Neural cell (in vitro differentiated cells): Measurements from ENCODE around the gene RTP2. TPM values are rescaled to one million over a fixed set of nuclear protein-coding genes. Genes with fewer than 3 reads are reported as not detected.

ENCODE experiments used
- H2AFZ ChIP-seq: fragments of 200-600, 300-800 bp; sonication (generic), shearing (Covaris generic); 2 replicates; pipeline ENCODE4 v1.6.0; 2014; ENCODE audit warnings: low read depth, mild to moderate bottlenecking, antibody characterized with exemption, low read length, moderate library complexity
- H3F3A ChIP-seq: fragments of 200-600 bp; shearing (Covaris generic); 2 replicates; pipeline ENCODE4 v1.6.1; 2016; ENCODE audit warnings: mild to moderate bottlenecking, moderate library complexity, mixed read lengths, antibody characterized with exemption, low read length; ENCODE audit not compliant: insufficient read depth, poor library complexity, severe bottlenecking
- H3K27ac ChIP-seq: fragments of 200-600, 300-800 bp; sonication (generic), shearing (Covaris generic); 2 replicates; pipeline ENCODE4 v1.5.1; 2014; ENCODE audit warnings: mild to moderate bottlenecking, low read length, moderate library complexity
- H3K27me3 ChIP-seq: fragments of 300-800, 200-600 bp; sonication (generic), shearing (Covaris generic); 2 replicates; pipeline ENCODE4 v1.6.0; 2014; ENCODE audit warnings: mild to moderate bottlenecking, low read depth, low read length, moderate library complexity; ENCODE audit not compliant: insufficient read depth
- H3K36me3 ChIP-seq: fragments of 300-800, 200-600 bp; sonication (generic), shearing (Covaris generic); 2 replicates; pipeline ENCODE4 v1.5.1; 2014; ENCODE audit warnings: mild to moderate bottlenecking, antibody characterized with exemption, low read length, moderate library complexity; ENCODE audit not compliant: insufficient read depth
- H3K4me2 ChIP-seq: fragments of 300-800, 200-600 bp; sonication (generic), shearing (Covaris generic); 2 replicates; pipeline ENCODE4 v1.6.0; 2014; ENCODE audit warnings: mild to moderate bottlenecking, low read length
- H3K4me3 ChIP-seq: fragments of 300-800, 200-600 bp; sonication (generic), shearing (Covaris generic); 2 replicates; pipeline ENCODE4 v1.5.1; 2014; ENCODE audit warnings: mild to moderate bottlenecking, low read length, moderate library complexity
- H3K79me2 ChIP-seq: fragments of 200-600 bp; shearing (Covaris generic); replicated peaks from 2 replicates; pipeline ENCODE4 v1.6.0; 2014; ENCODE audit warnings: mild to moderate bottlenecking, low read length, moderate library complexity; ENCODE audit not compliant: insufficient read depth
- H3K9ac ChIP-seq: fragments of 300-800, 200-600 bp; sonication (generic), shearing (Covaris generic); 2 replicates; pipeline ENCODE4 v1.6.1; 2016; ENCODE audit warnings: mild to moderate bottlenecking, low read length, mixed read lengths
- H3K9me2 ChIP-seq: fragments of 200-600 bp; shearing (Covaris generic); 2 replicates; pipeline ENCODE4 v1.6.1; 2016; ENCODE audit warnings: mild to moderate bottlenecking, low read length, mixed read lengths; ENCODE audit not compliant: insufficient read depth
- H3K9me3 ChIP-seq: fragments of 200-600, 300-800 bp; sonication (generic), shearing (Covaris generic); 2 replicates; pipeline ENCODE4 v1.6.1; 2016; ENCODE audit warnings: mild to moderate bottlenecking, mixed run types, low read length, moderate library complexity, mixed read lengths
- H4K20me1 ChIP-seq: fragments of 200-600 bp; shearing (Covaris generic); 2 replicates; pipeline ENCODE4 v1.6.1; 2016; ENCODE audit warnings: mild to moderate bottlenecking, mixed run types; ENCODE audit not compliant: insufficient read depth
- EP300 ChIP-seq: fragments of 450-650 bp; conservative IDR thresholded peaks from 2 replicates; pipeline ENCODE4 v1.6.1; 2014; ENCODE audit warnings: antibody characterized with exemption, mild to moderate bottlenecking, moderate library complexity; ENCODE audit not compliant: poor library complexity, severe bottlenecking
- EZH2 ChIP-seq: fragments of 200-600, 300-800 bp; shearing (Covaris generic), sonication (generic); IDR thresholded peaks from 2 replicates; pipeline ENCODE4 v1.6.1; 2014; ENCODE audit warnings: antibody characterized with exemption, low read length, borderline replicate concordance, mild to moderate bottlenecking; ENCODE audit not compliant: insufficient read depth, poor library complexity, severe bottlenecking
- MXI1 ChIP-seq: fragments of 450-650 bp; conservative IDR thresholded peaks from 2 replicates; pipeline ENCODE4 v1.6.1; 2014; ENCODE audit warnings: antibody characterized with exemption, mild to moderate bottlenecking; ENCODE audit not compliant: poor library complexity, severe bottlenecking
- POLR2AphosphoS5 ChIP-seq: IDR thresholded peaks from 2 replicates; pipeline ENCODE4 v1.6.1; 2012
- RAD21 ChIP-seq: fragments of 450-650 bp; conservative IDR thresholded peaks from 2 replicates; pipeline ENCODE4 v1.6.1; 2014; ENCODE audit warnings: antibody characterized with exemption, mild to moderate bottlenecking, moderate library complexity
- SMC3 ChIP-seq: fragments of 450-650 bp; conservative IDR thresholded peaks from 2 replicates; pipeline ENCODE4 v1.6.1; 2014; ENCODE audit warnings: antibody characterized with exemption, mild to moderate bottlenecking, moderate library complexity; ENCODE audit not compliant: poor library complexity
- TAF1 ChIP-seq: IDR thresholded peaks from 2 replicates; pipeline ENCODE4 v1.6.1; 2012; ENCODE audit warnings: low read depth
- polyA plus RNA-seq: library from polyadenylated mRNA; depleted of rRNA; stranded (reverse); fragments of >200 nt; gene quantifications from 2 replicates; pipeline ENCODE4 v1.2.3, GENCODE V29; 2014
- TF ChIP-seq, protein P1 (sequence below): IDR thresholded peaks from 2 replicates; pipeline ENCODE4 v1.6.1; 2012; ENCODE audit warnings: borderline replicate concordance
- TF ChIP-seq, protein P2 (sequence below): fragments of 450-650 bp; IDR thresholded peaks from 2 replicates; pipeline ENCODE4 v1.5.1; 2014; ENCODE audit warnings: antibody characterized with exemption, mild to moderate bottlenecking, moderate library complexity; ENCODE audit not compliant: poor library complexity, severe bottlenecking

The RTP2 gene
- polyA plus RNA-seq, 1 donor from 2014 or later = not detected

DNA sequence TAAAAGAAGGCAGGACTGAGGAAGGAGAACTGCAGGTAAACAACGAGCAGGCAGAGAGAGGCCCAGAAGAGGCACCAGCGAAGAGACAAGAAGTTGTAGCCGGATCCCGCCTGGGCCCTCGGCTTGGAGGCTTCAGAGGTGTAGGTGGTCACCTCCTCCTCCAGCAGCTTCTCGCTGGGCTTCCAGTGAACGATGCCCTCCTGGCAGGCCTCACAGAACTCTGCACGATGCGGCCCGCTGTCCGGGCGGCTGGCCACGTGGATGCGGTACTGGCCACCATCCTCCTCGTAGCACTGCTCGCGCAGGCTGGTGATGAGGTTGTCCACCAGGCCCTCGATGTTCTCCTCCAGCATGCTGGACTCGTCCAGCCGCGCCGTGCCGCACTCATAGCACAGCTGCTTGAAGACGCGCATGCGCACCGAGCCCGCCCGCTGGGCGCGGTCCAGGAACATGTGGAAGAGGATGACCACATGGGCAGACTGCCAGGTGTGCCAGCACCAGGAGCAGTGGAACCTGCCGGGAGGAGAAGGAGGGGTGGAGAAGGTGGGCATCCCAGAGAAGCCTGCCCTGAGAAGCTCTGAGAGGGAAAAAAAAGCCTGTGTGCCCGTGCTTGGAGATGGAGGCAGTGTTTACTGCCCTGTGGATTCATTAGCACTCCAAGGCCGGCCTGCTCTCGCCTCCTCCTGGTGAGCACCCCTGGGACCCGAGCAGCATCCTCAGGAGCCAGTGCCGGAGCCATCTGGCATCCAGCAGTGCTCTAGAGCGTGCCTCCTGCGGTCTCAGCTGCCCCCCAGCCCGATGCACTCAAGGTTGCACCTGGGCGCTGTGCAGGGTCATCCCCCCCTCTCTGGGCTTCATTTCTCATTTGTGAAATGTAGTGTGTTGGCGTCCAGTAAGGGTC, 3.6 kb downstream of the RTP2 start:
- TF ChIP-seq EZH2 = no peak
- TF ChIP-seq EP300 = no peak
- no peak for TF ChIP-seq POLR2AphosphoS5
- TF ChIP-seq TAF1 = no peak
- TF ChIP-seq, protein P1, sequence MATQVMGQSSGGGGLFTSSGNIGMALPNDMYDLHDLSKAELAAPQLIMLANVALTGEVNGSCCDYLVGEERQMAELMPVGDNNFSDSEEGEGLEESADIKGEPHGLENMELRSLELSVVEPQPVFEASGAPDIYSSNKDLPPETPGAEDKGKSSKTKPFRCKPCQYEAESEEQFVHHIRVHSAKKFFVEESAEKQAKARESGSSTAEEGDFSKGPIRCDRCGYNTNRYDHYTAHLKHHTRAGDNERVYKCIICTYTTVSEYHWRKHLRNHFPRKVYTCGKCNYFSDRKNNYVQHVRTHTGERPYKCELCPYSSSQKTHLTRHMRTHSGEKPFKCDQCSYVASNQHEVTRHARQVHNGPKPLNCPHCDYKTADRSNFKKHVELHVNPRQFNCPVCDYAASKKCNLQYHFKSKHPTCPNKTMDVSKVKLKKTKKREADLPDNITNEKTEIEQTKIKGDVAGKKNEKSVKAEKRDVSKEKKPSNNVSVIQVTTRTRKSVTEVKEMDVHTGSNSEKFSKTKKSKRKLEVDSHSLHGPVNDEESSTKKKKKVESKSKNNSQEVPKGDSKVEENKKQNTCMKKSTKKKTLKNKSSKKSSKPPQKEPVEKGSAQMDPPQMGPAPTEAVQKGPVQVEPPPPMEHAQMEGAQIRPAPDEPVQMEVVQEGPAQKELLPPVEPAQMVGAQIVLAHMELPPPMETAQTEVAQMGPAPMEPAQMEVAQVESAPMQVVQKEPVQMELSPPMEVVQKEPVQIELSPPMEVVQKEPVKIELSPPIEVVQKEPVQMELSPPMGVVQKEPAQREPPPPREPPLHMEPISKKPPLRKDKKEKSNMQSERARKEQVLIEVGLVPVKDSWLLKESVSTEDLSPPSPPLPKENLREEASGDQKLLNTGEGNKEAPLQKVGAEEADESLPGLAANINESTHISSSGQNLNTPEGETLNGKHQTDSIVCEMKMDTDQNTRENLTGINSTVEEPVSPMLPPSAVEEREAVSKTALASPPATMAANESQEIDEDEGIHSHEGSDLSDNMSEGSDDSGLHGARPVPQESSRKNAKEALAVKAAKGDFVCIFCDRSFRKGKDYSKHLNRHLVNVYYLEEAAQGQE = no peak
- TF ChIP-seq SMC3 = no peak
- TF ChIP-seq, protein P2, sequence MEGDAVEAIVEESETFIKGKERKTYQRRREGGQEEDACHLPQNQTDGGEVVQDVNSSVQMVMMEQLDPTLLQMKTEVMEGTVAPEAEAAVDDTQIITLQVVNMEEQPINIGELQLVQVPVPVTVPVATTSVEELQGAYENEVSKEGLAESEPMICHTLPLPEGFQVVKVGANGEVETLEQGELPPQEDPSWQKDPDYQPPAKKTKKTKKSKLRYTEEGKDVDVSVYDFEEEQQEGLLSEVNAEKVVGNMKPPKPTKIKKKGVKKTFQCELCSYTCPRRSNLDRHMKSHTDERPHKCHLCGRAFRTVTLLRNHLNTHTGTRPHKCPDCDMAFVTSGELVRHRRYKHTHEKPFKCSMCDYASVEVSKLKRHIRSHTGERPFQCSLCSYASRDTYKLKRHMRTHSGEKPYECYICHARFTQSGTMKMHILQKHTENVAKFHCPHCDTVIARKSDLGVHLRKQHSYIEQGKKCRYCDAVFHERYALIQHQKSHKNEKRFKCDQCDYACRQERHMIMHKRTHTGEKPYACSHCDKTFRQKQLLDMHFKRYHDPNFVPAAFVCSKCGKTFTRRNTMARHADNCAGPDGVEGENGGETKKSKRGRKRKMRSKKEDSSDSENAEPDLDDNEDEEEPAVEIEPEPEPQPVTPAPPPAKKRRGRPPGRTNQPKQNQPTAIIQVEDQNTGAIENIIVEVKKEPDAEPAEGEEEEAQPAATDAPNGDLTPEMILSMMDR = no peak
- TF ChIP-seq RAD21 = no peak
- TF ChIP-seq MXI1 = no peak
- no peak overlapping the region for H3K4me2 ChIP-seq
- no peak overlapping the region for H2AFZ ChIP-seq
- H3K27ac ChIP-seq = no peak overlapping the region
- no peak overlapping the region for H3K9ac ChIP-seq
- H4K20me1 ChIP-seq = no peaks in the 10 kb centered on the region
- no peaks in the 10 kb centered on the region for H3K36me3 ChIP-seq
- no peaks in the 10 kb centered on the region for H3K9me3 ChIP-seq
- no peaks in the 10 kb centered on the region for H3K79me2 ChIP-seq
- H3F3A ChIP-seq = no peaks in the 10 kb centered on the region
- no peak overlapping the region for H3K4me3 ChIP-seq
- H3K27me3 ChIP-seq = no peaks in the 10 kb centered on the region
- no peaks in the 10 kb centered on the region for H3K9me2 ChIP-seq

DNA sequence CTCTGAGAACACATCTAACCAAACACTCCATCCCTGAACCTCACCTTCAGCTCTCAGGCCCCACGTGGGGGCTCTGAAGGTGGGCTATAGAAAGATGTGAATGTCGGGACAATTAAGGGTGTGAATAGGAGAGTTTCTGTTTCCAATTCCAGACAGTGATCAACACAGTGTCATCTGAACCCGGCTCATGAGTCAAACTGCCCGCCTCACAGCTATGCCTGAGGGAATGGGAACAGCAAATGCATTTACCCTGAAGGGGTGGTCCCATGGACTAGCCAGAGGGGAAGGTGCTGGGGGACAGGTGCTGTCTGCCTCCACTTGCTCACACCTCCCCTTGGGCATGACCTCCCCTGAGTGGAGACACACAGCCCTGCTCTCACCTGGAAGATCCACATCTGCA, 6.3 kb downstream of the RTP2 start:
- Histone ChIP-seq H3K4me2 (no peak overlapping the region), H3K27ac (no peak overlapping the region), H2AFZ (no peak overlapping the region), H3K36me3 (no peaks in the 10 kb centered on the region), H3K9me2 (no peaks in the 10 kb centered on the region), H3K9ac (no peak overlapping the region), H3K4me3 (no peak overlapping the region), H3K9me3 (no peaks in the 10 kb centered on the region), H4K20me1 (no peaks in the 10 kb centered on the region), H3F3A (no peaks in the 10 kb centered on the region), H3K27me3 (no peaks in the 10 kb centered on the region), H3K79me2 (no peaks in the 10 kb centered on the region)
- TF ChIP-seq RAD21 (no peak), EP300 (no peak), TAF1 (no peak), MXI1 (no peak), EZH2 (no peak), POLR2AphosphoS5 (no peak), SMC3 (no peak)
- TF ChIP-seq, protein P2 = no peak
- TF ChIP-seq, protein P1 = no peak
